IMR-90 (cell line): Measurements from ENCODE around the gene EXD2. TPM values are rescaled to one million over a fixed set of nuclear protein-coding genes. Genes with fewer than 3 reads are reported as not detected.

Experiments used
- ATAC-seq: fragments of 200-7000 bp; cut with Tn5 transposase; 2 replicates; pipeline ENCODE4 v1.9.1; 2020; ENCODE audit warnings: low read depth, mild to moderate bottlenecking, moderate library complexity
- BruUV-seq: library from RNA; stranded (reverse); fragments of 400-500 nt; replicated peaks from 2 replicates; lab custom pipeline; 2021; lab: Mats Ljungman, UMichigan
- CTCF ChIA-PET: fragments of 300-600 bp; formaldehyde crosslinking; extraction: SDS; loops from one replicate; lab custom pipeline; 2021; ENCODE audit warnings: antibody characterized with exemption; lab: Yijun Ruan, JAX
- POLR2A ChIA-PET: fragments of 300-600 bp; sonication (Branson Sonifier 250); formaldehyde crosslinking; loops from one replicate; lab custom pipeline; 2022; ENCODE audit warnings: antibody characterized with exemption; ENCODE audit not compliant: unreplicated experiment; lab: Charles Lee
- DNase-seq: peaks from one replicate; pipeline ENCODE4 v3.0.0; 2013
- H2AFZ ChIP-seq: replicated peaks from 2 replicates; pipeline ENCODE3; 2013; ENCODE audit warnings: low read length, mild to moderate bottlenecking; ENCODE audit not compliant: poor library complexity
- H2AK5ac ChIP-seq: 2 replicates; pipeline ENCODE4 v1.6.1; 2013; ENCODE audit warnings: low read depth, low read length, inconsistent platforms
- H2AK9ac ChIP-seq: replicated peaks from 2 replicates; pipeline ENCODE3; 2013; ENCODE audit warnings: mild to moderate bottlenecking, low read depth, low read length, moderate library complexity; ENCODE audit not compliant: poor library complexity
- H2BK120ac ChIP-seq: 2 replicates; pipeline ENCODE4 v1.6.1; 2013; ENCODE audit warnings: low read depth, low read length, inconsistent platforms
- H2BK15ac ChIP-seq: 3 replicates; pipeline ENCODE4 v1.6.1; 2013; ENCODE audit warnings: low read depth, low read length, inconsistent platforms
- H2BK20ac ChIP-seq: 2 replicates; pipeline ENCODE4 v1.6.1; 2013; ENCODE audit warnings: low read depth, mild to moderate bottlenecking, inconsistent platforms, low read length, moderate library complexity
- H2BK5ac ChIP-seq: 2 replicates; pipeline ENCODE4 v1.6.1; 2013; ENCODE audit warnings: mild to moderate bottlenecking, low read depth, low read length, inconsistent platforms; ENCODE audit not compliant: poor library complexity, severe bottlenecking
- H3K14ac ChIP-seq: replicated peaks from 2 replicates; pipeline ENCODE4 v1.6.1; 2013; ENCODE audit warnings: low read depth, low read length, inconsistent platforms
- H3K18ac ChIP-seq: 2 replicates; pipeline ENCODE4 v1.6.1; 2013; ENCODE audit warnings: low read depth, low read length, control low read depth
- H3K23ac ChIP-seq: 2 replicates; pipeline ENCODE4 v1.6.1; 2013; ENCODE audit warnings: low read depth, low read length, inconsistent platforms
- H3K27ac ChIP-seq: 2 replicates; pipeline ENCODE4 v1.5.1; 2013; ENCODE audit warnings: mild to moderate bottlenecking, control low read depth, low read length; ENCODE audit not compliant: insufficient read depth
- H3K27me3 ChIP-seq: 2 replicates; pipeline ENCODE4 v1.6.1; 2013; ENCODE audit warnings: low read length; ENCODE audit not compliant: control insufficient read depth, insufficient read depth
- H3K36me3 ChIP-seq: 2 replicates; pipeline ENCODE4 v1.6.1; 2013; ENCODE audit warnings: low read length, mixed read lengths; ENCODE audit not compliant: control insufficient read depth, insufficient read depth
- H3K4ac ChIP-seq: 2 replicates; pipeline ENCODE4 v1.6.1; 2013; ENCODE audit warnings: low read depth, low read length, inconsistent platforms
- H3K4me1 ChIP-seq: 2 replicates; pipeline ENCODE4 v1.6.1; 2013; ENCODE audit warnings: low read length, mixed read lengths; ENCODE audit not compliant: control insufficient read depth, insufficient read depth
- H3K4me2 ChIP-seq: 2 replicates; pipeline ENCODE4 v1.6.1; 2013; ENCODE audit warnings: low read depth, mild to moderate bottlenecking, control low read depth, low read length, moderate library complexity
- H3K4me3 ChIP-seq: 2 replicates; pipeline ENCODE4 v1.5.1; 2013; ENCODE audit warnings: low read depth, mild to moderate bottlenecking, control low read depth, low read length, moderate library complexity; ENCODE audit not compliant: insufficient read depth
- H3K56ac ChIP-seq: 2 replicates; pipeline ENCODE4 v1.6.1; 2013; ENCODE audit warnings: low read length, inconsistent platforms; ENCODE audit not compliant: insufficient read depth; ENCODE audit errors: extremely low read depth
- H3K79me1 ChIP-seq, 2 experiments: 2 replicates each; pipeline ENCODE4 v1.6.1; 2013; ENCODE audit warnings: low read length in 2 of 2, inconsistent platforms in 1 of 2, low read depth in 1 of 2
- H3K9ac ChIP-seq: 2 replicates; pipeline ENCODE4 v1.6.1; 2013; ENCODE audit warnings: low read depth, low read length, control low read depth
- H3K9me1 ChIP-seq: 2 replicates; pipeline ENCODE4 v1.6.1; 2013; ENCODE audit warnings: low read length, inconsistent platforms; ENCODE audit not compliant: insufficient read depth
- H3K9me3 ChIP-seq: 2 replicates; pipeline ENCODE4 v1.6.1; 2013; ENCODE audit warnings: low read length; ENCODE audit not compliant: control insufficient read depth, insufficient read depth
- H4K20me1 ChIP-seq: 2 replicates; pipeline ENCODE4 v1.6.1; 2013; ENCODE audit warnings: low read length, inconsistent platforms; ENCODE audit not compliant: insufficient read depth
- H4K5ac ChIP-seq: 2 replicates; pipeline ENCODE4 v1.6.1; 2013; ENCODE audit warnings: mild to moderate bottlenecking, low read depth, low read length, control low read depth
- H4K8ac ChIP-seq, 2 experiments: 2 replicates each; pipeline ENCODE4 v1.6.1; 2013; ENCODE audit warnings: low read depth in 2 of 2, low read length in 2 of 2, control low read depth in 1 of 2, inconsistent platforms in 1 of 2
- H4K91ac ChIP-seq: 2 replicates; pipeline ENCODE4 v1.6.1; 2013; ENCODE audit warnings: low read depth, low read length, inconsistent platforms; ENCODE audit not compliant: insufficient read depth
- MAFK ChIP-seq: IDR thresholded peaks from 2 replicates; pipeline ENCODE4 v1.6.1; 2012; ENCODE audit warnings: low read depth, low read length, improper control_type of control experiment
- RCOR1 ChIP-seq: IDR thresholded peaks from 2 replicates; pipeline ENCODE4 v1.6.1; 2012; ENCODE audit warnings: mild to moderate bottlenecking, low read length, improper control_type of control experiment; ENCODE audit not compliant: insufficient replicate concordance
- USF2 ChIP-seq: fragments of 150-350 bp; IDR thresholded peaks from 2 replicates; pipeline ENCODE4 v1.6.1; 2017; ENCODE audit warnings: mild to moderate bottlenecking, antibody characterized with exemption, low read length, low read depth
- WGBS, 2 experiments: methylation state at CpG; one replicate each; pipeline versions ENCODE4 v1.1.5 to v1.1.7; 2013; ENCODE audit warnings: missing lambda C conversion rate in 2 of 2; ENCODE audit not compliant: insufficient read length in 1 of 2; ENCODE audit errors: extremely low coverage in 2 of 2; 5-methylcytosine and 5-hydroxymethylcytosine counted together
- dilution Hi-C: fragments of 300-500 bp; cut with HindIII; formaldehyde crosslinking; loops from one replicate; pipeline ENCODE4 v1.14.3; 2018; ENCODE audit warnings: low sequenced_read_pairs; ENCODE audit not compliant: unreplicated experiment
- in situ Hi-C: fragments of 300-500 bp; cut with MboI; formaldehyde crosslinking; loops from 3 replicates; pipeline ENCODE4 v1.14.3; 2019; ENCODE audit warnings: low sequenced_read_pairs, inconsistent platforms, mixed read lengths
- intact Hi-C: fragments of 100-400 bp; cut with micrococcal nuclease; formaldehyde crosslinking; loops from 2 replicates; pipeline ENCODE4 v1.10.0; 2022
- polyA plus RNA-seq, 3 experiments: library from polyadenylated mRNA; depleted of rRNA; stranded (reverse); fragments of >200 nt; gene quantifications; 2 replicates each; pipeline ENCODE4 v1.2.3, GENCODE V29; 2012; ENCODE audit warnings: low replicate concordance in 1 of 3
- total RNA-seq: library from RNA; depleted of rRNA; stranded (reverse); fragments of >200 nt; gene quantifications from 2 replicates; pipeline ENCODE4 v1.2.3, GENCODE V29; 2012

The EXD2 gene
- total and polyA plus RNA-seq, 2 of the 4 experiments (the other 2 are of a cell fraction) = 11.0 to 13.3 TPM

DNA sequence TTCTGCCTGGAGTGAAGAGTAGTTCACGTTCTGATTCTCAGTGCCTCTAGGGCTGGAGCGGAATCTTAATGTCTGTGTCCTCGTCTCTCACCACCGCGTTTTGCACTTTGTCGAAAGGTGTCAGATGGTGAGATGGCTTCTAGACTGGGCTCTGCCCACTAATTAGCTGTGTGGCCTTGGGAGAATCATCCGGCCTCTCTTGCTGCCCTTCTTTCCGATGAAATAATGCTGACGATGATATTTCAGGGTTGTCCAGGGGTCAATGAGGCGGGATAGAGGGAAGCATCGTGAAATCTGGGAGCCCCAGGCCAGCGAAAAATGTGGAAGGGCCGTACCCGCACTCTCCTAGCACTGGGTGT is 67.8 kb downstream of the EXD2 start:
- no TSS peak for BruUV-seq
- H3K14ac ChIP-seq = no peak overlapping the region
- no peak overlapping the region for H3K18ac ChIP-seq
- H3K9me1 ChIP-seq = peaks cover 7% of the 10 kb centered on the region; the same call in 1 of the 2 replicates
- no peak overlapping the region for H2BK120ac ChIP-seq
- WGBS, 2 experiments = 20% methylated on average over 7 of the region's 14 CpGs; no CpG with 5 or more reads in 1 of the 2 experiments
- ChIA-PET CTCF (interaction anchor here (0.6 to 1.8 kb wide), 4 partner anchors 10 to 112 kb away, joined by 3 to 6 read pairs (median 5); no protein-coding TSS in a partner anchor), POLR2A (no interaction called here)
- no peak overlapping the region for H4K91ac ChIP-seq
- H3K79me1 ChIP-seq = no peaks in the 10 kb centered on the region
- no peak overlapping the region for H3K56ac ChIP-seq
- TF ChIP-seq USF2 (no peak), MAFK (peak; percentile 87), RCOR1 (no peak)
- H2AFZ ChIP-seq = peak overlapping the region; percentile 90
- intact Hi-C loops = no loop called here
- peak overlapping the region; percentile 48 for H2AK9ac ChIP-seq
- no peak overlapping the region for H4K5ac ChIP-seq
- no peak overlapping the region for H4K8ac ChIP-seq
- H3K36me3 ChIP-seq = no peaks in the 10 kb centered on the region
- peak overlapping the region; percentile 85; the same call in 1 of the 2 replicates for H3K4me2 ChIP-seq
- no peak for DNase-seq
- H3K9me3 ChIP-seq = no peaks in the 10 kb centered on the region
- H3K4me1 ChIP-seq = peaks cover 2% of the 10 kb centered on the region; the same call in 1 of the 2 replicates
- no peak overlapping the region for H2BK20ac ChIP-seq
- H2AK5ac ChIP-seq = no peak overlapping the region
- H3K4me3 ChIP-seq = no peak overlapping the region; the same call in 1 of the 2 replicates
- H3K9ac ChIP-seq = no peak overlapping the region
- H4K20me1 ChIP-seq = peaks cover 8% of the 10 kb centered on the region
- dilution Hi-C loops = no loop called here
- ATAC-seq = no peak
- H3K27ac ChIP-seq = no peak overlapping the region
- H2BK5ac ChIP-seq = no peak overlapping the region
- H3K23ac ChIP-seq = peak overlapping the region; percentile 41; the same call in 1 of the 2 replicates
- peaks cover 68% of the 10 kb centered on the region for H3K27me3 ChIP-seq
- in situ Hi-C loops = loop anchor here (25.0 kb wide), 1 partner anchor 478 kb away; no protein-coding TSS in a partner anchor
- H3K4ac ChIP-seq = no peak overlapping the region
- no peak overlapping the region for H2BK15ac ChIP-seq
